Fibroblast of peridontal ligament (primary cell): ENCODE data around the gene CFAP97D1.

Experiments used
- DNase-seq: peaks from one replicate; pipeline ENCODE4 v3.0.0-alpha.2; 2010; ENCODE audit errors: extremely low read depth

The CFAP97D1 gene

DNA sequence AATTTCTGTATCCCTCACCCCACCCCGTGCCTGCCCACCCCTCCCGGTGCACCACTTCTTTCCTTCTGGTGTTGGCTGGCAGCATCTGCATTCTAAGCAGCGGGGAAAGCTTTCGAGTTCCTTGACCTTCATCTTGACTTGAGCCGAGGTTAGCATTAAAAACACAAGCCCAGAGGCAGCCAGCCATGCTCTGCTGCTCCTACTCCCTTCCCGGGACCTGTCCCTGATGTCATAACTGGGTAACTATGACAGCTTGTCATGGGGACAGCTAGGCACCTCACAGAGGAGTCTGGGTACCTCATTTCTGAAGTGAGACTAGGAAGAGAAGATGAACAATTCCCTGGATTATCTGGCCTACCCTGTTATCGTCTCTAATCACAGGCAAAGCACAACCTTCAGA lies at the start of gene CFAP97D1:
TSS of gene CFAP97D1 (plus strand) at position 301 of the 400 bp plus-strand sequence. CDS start at position 329, 28 bp downstream.
- no peak for DNase-seq

DNA sequence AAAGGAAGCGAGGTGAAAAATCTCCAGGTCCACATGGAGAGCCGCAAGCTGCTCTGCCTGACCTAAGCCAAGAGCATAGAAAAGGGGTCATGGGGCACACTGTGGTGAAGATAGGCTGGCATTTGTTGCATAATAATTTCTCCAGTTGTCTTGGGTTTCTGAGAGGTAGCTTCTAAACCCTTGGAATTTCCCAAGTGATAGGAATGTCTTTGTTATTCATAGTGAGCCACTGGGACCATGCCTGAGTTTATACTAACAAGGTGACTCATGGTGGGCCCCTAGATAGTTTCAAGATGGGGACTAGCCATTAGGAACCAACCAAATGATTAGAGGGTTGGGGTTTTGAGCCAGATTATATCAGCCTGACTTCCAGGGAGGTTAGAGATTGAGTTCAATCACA lies 47.3 kb upstream of the CFAP97D1 start:
- DNase-seq: peak; percentile 87

DNA sequence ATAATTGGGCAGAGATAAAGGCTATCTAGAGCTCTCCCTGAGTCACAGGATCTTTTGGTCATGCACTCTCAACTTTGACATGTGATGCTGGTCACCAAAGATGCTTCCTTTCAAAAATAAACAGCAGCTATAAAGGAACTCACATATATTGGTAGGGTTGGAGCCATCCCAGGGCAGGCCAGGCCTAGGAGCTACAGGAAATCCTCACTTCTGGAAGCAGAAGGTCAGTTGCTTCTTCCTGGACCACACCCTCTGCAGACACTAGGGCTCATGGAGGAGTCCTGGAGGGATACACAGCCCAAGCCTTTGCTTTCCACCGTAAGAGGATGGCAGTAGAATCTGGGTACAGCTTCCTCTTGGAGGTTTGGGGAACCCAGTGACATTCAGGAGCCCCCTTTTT lies 46.3 kb upstream of the CFAP97D1 start:
- no peak for DNase-seq

DNA sequence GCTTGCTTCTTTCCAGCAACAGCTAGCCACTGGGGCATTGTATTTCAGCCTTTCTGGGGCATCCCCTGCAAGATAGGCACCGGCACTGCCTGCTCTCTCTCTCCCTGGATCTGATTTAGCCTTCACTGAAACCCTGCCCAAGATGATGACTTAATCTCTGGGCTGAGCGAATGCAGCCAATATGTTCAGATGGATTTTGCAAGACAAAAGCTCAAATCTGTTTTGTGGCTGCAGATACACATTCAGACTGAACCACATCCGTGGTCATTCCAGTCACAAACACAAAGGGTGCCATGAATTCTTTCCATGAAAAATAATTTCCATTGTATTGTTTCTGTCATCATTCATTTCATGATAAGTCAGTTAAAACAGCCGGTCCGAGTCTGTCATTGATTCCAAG lies 45.9 kb upstream of the CFAP97D1 start:
- DNase-seq: peak; percentile 96

DNA sequence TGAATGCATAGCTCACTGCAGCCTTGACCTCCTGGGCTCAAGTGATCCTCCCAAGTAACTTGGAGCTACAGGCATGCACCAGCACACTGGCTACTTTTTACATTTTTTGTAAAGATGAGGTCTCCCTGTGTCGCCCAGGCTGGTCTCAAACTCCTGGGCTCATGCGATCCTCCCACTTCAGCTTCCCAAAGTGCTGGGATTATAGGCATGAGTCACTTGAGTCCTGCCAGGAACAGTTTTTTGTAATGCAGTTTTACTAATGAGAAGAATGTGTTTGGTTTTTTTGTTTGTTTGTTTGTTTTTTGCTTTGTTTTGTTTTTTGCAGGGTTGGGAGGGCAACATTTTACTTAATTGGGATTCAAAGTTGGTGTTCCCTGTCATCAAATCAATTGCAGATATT lies 43.8 kb upstream of the CFAP97D1 start:
- no peak for DNase-seq

DNA sequence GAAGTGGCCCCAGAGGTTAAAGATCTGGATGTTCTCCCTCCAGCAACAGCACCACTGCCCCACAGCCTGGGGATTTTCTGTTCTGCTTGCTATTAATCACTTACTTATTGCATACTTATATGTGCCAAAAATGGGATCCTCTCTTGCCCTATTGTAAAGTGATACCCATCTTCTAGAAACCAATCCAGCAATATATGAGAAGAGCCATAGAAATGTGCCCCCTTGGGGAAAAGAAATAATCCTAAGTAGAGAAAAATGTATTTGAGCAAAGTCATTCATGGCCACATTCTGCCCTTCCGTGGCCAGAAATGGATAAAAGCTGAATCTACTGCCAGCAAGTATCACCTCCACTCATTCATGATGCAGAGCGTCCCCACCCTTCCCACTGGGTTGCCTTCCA lies 42.5 kb upstream of the CFAP97D1 start:
- peak; percentile 56 for DNase-seq

DNA sequence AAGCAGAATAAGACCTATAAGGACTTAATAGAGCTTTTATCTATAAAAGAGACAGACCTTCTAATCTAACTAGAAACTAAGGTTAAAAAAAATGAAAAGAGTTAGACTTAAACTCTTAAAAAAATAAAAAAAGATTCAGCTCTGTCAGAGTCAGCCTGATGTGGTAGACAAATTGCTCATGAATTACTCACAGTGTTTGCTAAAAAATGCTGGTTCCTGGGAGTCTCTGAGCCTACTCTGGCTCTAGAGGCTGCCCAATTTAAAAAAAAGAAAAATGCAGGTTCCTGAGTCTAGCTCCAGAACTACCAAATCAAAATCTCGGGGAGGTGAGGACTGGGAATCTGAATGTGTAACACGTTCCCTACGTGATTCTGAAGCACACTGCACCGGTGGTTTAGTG lies 39.7 kb upstream of the CFAP97D1 start:
- DNase-seq: peak; percentile 75

DNA sequence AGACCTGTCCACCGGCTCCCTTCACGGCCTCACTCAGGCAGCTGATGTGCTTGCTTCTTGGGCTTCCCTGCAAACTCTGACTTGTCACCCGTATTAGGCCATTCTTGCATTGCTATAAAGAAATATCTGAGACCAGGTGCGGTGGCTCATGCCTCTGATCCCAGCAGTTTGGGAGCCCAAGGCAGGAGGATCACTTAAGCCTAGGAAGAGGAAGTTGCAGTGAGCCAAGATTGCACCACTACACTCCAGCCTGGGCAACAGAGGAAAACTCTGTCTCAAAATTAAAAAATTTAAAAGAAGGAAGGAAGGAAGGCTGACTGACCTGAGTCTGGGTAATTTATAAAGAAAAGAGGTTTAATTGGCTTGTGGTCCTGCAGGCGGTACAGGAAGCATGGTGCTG lies 38.6 kb upstream of the CFAP97D1 start:
- DNase-seq: no peak

DNA sequence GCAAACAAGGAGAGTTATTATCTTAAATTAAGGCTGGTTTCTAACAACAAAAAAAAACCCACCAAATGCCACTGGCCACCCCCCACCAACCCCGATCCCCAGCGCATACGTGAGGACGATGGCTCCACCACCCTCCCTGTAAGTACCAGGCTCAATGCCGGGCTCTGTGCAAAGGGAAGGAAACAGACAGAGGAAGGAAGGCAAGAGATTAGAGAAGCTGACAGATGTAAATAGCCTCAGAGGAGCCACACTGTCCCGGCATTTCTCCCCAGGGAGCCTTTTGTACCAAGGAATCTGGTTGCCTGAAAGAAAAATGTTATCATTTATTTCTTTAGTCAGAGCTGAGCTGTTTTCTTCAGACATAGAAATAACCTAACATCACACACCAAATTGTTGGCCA lies 34.7 kb upstream of the CFAP97D1 start:
- no peak for DNase-seq

DNA sequence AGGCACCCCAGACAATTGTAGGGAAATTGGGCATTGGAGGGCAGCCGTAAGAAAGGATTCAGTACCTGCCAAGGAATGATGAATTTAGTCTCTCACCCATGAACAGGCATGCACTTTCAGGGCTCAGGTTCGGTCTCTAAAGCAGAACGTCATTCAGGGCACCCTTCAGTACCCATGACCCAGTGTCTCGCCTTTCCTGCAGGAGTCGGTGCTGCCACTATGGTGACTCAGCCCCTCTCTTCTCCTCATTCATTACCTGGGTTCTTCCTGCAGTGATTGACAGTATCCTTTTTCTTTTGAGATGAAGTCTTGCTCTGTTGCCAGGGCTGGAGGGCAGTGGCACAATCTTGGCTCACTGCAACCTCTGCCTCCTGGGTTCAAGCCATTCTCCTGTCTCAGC lies 30.1 kb upstream of the CFAP97D1 start:
- DNase-seq: no peak

DNA sequence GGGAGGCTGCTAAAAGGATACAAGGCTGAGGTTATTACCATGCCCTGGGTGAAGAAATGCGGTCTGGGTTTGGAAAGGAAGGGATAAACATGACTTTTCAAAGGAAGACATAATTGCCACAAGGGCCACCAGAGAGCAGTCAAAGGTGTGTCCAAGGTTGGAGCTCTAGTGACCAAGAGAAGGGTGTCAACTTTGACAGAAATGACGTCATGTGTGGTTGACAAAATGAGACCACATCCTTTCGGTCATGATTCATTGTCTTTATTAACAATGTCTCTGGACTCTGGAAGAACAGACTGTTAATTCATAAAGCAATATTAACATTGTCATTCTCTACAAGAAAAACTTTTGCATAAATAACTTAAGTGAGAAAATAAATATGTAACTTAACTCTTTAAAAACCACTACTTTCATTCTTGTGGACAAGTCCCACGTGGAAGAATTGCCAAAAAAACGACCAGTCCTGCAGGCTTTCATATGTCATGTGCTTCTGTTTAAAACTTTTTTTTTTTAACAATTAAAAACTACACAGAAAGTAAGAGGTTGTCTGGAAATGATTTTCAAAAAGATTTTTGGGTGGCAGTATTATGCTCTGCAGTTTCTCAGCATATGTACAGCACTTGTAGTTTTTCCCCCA lies 26.6 kb upstream of the CFAP97D1 start:
- peak; percentile 15 for DNase-seq

DNA sequence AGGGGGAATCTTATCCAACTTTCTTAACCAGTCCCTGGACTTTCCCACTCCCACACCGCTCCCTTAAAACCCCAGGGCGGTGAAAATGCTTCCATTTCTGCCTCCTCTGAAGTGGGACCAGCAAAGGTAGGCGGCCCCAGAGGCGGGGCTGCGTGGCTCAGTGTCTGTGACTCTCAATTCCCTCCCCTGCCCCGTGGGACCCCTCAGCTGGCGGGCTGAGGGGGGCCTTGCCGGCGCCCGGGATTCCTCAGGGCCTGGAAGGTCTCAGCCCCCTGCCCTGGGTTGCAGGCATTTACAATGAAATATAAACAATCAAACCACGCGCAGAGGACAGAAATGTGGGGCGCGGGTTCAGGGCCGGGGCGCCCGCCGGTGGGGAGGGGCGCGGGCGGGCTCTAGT lies 25.3 kb upstream of the CFAP97D1 start:
- DNase-seq: no peak

DNA sequence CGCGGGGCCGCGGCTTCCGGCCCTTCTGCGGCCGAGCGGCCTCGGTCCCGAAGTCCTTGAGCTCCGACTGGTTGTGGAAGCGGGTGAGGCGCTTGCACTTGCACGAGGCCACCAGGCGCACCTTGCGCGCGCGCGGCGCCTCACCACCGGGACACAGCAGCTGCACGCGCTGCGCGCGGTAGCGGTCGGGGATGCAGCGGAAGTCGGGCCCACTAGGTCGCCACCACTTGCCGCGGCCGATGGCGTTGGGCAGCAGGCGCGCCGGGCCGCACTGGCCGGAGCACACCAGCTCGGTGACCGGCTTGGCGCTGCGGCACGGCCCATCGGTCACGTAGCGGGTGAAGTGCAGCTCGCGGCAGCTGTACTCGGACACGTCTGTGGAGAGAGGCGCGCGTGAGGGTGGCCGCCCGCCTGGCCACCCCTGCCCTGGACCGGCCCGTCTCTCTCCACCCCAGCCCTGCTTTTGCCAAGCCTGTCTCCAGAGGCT lies 24.8 kb upstream of the CFAP97D1 start:
- no peak for DNase-seq

DNA sequence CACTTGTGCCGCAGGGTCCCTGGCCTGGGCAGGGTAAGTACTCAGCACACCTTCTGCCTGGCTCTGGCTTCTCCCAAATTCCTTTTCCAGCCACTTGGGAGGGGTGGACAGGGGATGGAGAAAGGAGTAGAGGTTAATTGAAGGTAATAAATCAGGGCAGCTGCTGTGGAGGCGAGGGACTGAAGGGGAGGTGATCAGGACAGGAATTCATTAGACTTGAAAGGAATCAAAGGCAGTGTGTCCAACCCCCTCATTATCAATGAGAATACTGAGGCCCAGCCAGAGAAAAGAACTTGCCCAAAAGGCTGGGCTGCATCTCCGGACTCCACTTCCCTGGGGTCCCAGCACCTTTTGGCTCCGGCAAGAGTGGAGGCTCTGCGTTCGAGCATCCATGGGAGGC lies 24.0 kb upstream of the CFAP97D1 start:
- no peak for DNase-seq

DNA sequence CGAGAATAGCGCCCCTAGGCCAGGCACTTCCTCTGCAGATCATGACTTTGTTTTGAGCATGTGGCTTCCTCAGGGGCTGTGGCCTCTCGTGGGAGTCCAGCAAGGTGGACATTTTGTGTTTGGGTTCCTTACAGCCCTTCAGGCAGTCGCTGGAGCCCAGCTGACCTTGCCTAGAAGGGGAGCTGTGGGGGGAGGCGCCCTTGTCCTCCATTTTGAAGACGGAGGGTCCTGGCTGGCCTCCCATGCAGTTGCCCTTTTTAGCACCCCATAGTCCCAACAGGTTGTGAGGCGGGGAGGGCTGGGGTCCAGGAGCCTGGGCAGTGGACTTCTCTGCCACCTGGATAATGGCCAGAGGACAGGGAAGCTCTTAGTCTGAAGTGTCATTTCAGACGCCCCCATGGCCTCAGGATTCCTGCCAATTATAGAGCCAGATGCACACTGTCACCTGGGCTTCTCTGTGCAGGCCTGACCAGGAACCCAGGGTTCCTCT lies 23.0 kb upstream of the CFAP97D1 start:
- DNase-seq: no peak

DNA sequence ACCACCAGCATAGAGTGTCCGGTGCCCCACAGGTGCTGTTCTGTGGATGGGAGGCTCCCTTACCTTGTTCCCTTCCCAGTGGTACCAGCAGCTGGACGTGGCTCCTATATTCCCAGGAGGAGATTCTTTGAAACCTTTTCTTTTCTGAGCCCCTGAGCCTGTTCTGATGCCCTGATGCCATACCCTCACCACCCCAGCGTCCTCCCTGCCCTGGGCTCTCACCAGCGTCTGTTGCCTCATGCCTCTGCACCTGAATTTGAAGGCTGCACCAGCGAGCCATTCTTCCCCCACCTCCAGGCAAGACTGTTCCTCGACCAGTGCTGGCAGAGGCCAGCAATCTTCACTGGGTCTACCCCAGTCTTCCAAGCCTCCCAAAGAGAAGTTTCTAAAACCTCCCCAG lies 22.1 kb upstream of the CFAP97D1 start:
- no peak for DNase-seq

DNA sequence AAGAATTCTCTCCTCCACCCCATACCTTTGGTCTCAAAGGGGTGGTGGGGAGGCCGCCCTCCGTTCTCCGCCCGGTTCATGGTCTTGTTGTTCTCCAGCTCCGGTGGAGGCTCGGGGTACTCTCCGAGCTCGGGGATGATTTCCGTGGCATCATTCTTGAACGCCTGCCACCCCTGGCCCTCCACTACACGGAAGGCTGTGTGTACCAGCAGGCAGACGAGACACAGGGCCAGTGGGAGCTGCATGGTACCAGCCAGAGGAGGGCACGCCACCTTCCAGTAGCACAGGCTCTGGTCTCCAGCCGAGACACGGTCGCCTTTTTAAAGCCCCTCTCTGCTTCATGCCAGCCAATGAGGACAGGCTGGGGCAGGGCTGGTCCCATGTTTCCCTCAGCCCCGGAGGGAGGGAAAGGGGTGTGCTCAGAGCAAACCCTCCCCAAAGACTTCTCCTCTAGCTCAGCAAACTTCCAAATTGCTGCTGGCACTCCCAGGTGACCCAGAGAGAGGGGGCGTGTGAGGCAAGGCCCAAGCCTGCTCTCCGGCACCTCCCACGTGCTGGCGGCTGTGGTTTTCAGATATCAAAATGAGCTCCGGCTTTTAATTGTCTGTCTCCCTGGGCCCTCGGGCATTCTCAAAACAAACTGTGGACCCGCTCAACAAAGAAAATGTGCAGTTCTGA lies 21.6 kb upstream of the CFAP97D1 start, which contains the start of gene SOST:
TSS of gene SOST (minus strand) at position 295 of the 678 bp plus-strand sequence. CDS start at position 245, 50 bp downstream.
- DNase-seq: no peak

DNA sequence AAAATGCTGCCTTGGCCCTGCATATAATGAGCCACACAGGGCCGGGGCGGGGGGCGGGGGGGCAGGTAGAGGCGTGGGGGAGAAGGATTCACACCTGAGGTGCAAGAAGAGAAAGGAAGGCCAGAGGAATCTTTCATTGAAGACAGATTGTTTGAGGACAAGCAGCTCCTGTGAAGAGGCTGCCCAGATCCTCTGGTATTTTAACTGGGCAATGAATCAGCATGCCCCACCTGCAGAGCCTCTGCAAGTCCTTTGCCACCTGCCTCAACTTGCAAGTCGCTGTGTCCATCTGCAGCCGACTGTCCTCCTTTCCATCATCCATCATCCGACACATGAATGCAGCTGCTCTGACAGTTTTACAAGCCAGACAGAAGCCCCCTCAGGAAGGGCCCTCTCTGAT lies 20.4 kb upstream of the CFAP97D1 start:
- DNase-seq: no peak

DNA sequence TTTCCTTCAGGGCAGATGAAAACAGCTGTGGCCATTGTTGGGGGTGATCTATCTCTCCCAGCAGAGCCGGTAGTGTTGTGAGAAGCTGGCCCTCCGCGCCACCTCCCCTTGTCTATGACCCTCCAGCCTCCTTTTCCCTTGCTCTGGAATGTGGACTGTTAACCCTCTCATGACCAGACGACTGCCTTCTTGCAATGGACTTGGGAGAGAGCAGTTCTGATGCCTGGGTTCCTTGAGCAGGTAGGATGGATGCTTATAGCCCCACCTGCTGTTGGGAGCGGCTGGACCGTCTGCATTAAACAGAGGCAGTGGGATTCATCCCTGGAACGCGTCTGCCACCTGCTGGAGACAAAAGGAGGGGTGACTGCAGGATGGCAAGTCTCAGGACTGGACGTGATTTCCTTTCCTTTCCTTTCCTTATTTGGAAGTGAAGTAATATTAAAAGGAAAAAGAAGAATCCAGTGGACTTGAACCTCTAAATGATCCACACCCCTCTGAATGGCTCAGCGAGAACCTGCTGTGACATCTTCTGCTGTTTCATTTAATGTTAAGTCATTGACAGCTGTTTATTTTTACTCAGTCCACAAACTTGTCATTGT lies 19.9 kb upstream of the CFAP97D1 start:
- peak; percentile 95 for DNase-seq

DNA sequence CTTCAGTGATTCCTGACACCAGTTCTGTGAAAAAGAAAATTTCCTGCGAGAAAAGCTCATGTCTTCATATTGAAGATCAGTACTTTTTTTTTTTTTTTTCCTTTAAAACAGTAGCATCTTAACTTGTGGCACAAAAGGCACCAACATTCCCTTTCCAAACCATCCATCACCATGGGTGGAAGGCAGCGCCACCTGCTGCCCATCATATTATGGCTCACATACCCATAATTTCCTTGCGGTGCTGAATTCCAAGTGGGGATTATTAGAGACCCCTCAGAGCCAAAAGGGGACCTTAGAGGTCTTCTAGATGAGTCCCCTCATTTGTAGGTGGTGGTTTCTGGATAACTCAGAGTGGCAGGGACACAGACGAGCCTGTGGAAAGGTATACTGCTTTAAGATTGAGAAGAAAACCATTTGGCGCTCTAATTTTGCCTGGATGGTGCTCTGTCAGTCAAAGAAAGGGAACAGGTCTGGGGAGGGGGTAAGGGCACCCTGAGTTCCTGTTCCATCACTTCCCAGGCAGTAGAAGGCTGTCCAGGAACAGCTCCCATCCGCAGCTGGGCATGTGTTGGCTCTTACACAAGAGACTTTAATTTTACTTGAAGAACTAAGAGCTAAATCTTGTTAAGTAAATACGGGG lies 13.7 kb upstream of the CFAP97D1 start:
- DNase-seq: peak; percentile 66

DNA sequence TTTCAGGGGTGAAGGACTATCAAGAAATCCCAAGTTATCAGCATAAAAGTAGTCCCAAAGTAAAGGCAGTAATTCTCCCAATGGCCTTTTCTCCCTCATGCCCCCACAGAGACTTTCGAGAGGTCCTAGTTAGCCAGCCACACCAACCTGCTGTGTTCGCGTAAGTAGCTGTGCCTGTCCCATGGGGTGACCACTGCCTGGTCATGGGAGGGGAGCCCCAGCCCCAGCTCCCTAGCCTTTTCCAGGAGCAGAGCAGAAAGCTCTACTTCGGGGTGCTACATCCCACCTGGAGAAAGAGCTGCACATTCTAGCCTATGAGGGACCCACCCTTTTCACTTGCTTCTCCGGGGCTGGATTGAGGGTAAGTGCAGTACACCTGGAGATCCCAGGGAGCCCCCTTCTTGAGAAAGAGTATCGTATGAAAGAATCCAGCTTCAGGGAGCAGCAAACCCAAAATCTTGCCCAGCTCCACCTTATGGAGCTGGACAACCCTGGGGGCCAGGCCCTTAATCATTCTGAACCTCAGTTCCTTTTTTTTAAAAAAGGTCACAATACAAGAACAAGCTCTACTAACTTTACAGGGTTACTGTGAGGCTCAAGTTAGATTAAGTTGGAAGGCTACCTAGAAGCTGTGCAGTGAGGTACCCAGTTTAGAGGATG lies 13.1 kb upstream of the CFAP97D1 start:
- no peak for DNase-seq

DNA sequence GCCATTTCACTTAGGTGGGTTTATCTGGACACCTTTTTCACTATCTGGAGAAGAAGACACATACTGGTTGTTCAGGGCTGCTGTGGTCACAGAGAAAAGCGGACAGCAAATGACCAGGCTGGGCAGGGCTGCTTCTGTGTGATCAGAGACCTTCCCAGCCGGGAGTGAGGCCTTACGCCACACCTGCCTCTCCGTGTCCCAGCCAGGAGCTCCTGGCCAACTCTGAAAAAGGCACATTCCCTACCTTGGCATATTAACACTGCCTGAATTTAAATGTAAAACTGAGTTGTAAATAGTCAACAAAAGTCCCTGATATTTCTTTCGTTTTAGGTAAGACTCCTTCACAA lies 12.5 kb upstream of the CFAP97D1 start:
- DNase-seq: no peak
